GM12878 (cell line): Measurements from ENCODE around the gene NPAS1. TPM values are rescaled to one million over a fixed set of nuclear protein-coding genes. Genes with fewer than 3 reads are reported as not detected.

Experiments
- ATAC-seq: fragments of 200-7000 bp; cut with Tn5 transposase; 3 replicates; pipeline ENCODE4 v1.9.1; 2020; ENCODE audit warnings: mild to moderate bottlenecking, moderate library complexity
- BruUV-seq: library from RNA; stranded (reverse); fragments of 400-500 nt; replicated peaks from 2 replicates; lab custom pipeline; 2021; lab: Mats Ljungman, UMichigan
- CTCF ChIA-PET: fragments of 300-600 bp; sonication (Branson Sonifier 250); formaldehyde crosslinking; extraction: SDS; loops from one replicate; lab custom pipeline; 2021; ENCODE audit warnings: inconsistent platforms; lab: Yijun Ruan, JAX
- POLR2A ChIA-PET: fragments of 350-600 bp; formaldehyde crosslinking; extraction: SDS; loops from one replicate; lab custom pipeline; 2021; ENCODE audit warnings: inconsistent platforms; lab: Charles Lee
- RAD21 ChIA-PET: fragments of 300-600 bp; sonication (Branson Sonifier 250); formaldehyde crosslinking; loops from one replicate; lab custom pipeline; 2023; ENCODE audit warnings: antibody characterized with exemption; ENCODE audit not compliant: unreplicated experiment; lab: Charles Lee
- SMC1A ChIA-PET: fragments of 300-600 bp; sonication (Branson Sonifier 250); formaldehyde crosslinking; loops from one replicate; lab custom pipeline; 2023; ENCODE audit not compliant: unreplicated experiment, uncharacterized antibody; lab: Charles Lee
- DNase-seq: peaks from one replicate; pipeline ENCODE4 v3.0.0-alpha.2; 2011; ENCODE audit warnings: low read depth, low spot score
- FAIRE-seq: peaks from 3 replicates; lab custom pipeline; 2011; peaks lifted over from hg19 to GRCh38; lab: Jason Lieb, UNC
- H2AFZ ChIP-seq: 2 replicates; pipeline ENCODE4 v1.6.0; 2011; ENCODE audit warnings: low read depth, low read length, control low read depth; ENCODE audit not compliant: control insufficient read depth
- H3K27ac ChIP-seq: 2 replicates; pipeline ENCODE4 v1.5.1; 2011; ENCODE audit warnings: control low read depth; ENCODE audit not compliant: control insufficient read depth, insufficient read depth
- H3K27me3 ChIP-seq, 2 experiments: replicated peaks in 1 of 2; 2 replicates each; pipeline versions ENCODE4 v1.6.0 to v1.6.1; 2011; ENCODE audit warnings: low read length in 1 of 2; ENCODE audit not compliant: control insufficient read depth in 2 of 2, insufficient read depth in 2 of 2
- H3K36me3 ChIP-seq, 2 experiments: 2 replicates each; pipeline ENCODE4 v1.5.1; 2011; ENCODE audit warnings: low read length in 1 of 2; ENCODE audit not compliant: control insufficient read depth in 2 of 2, insufficient read depth in 2 of 2
- H3K4me1 ChIP-seq: 2 replicates; pipeline ENCODE4 v1.6.1; 2011; ENCODE audit warnings: mild to moderate bottlenecking, low read length, moderate library complexity, mixed read lengths; ENCODE audit not compliant: control insufficient read depth, insufficient read depth
- H3K4me2 ChIP-seq: 2 replicates; pipeline ENCODE4 v1.6.0; 2011; ENCODE audit warnings: control low read depth; ENCODE audit not compliant: control insufficient read depth, insufficient read depth
- H3K4me3 ChIP-seq: fragments of 200-600 bp; sonication (generic); 2 replicates; pipeline ENCODE4 v1.5.1; 2016
- H3K79me2 ChIP-seq: 2 replicates; pipeline ENCODE4 v1.6.0; 2011; ENCODE audit warnings: low read length; ENCODE audit not compliant: control insufficient read depth, insufficient read depth
- H3K9ac ChIP-seq: 2 replicates; pipeline ENCODE4 v1.8.0; 2011; ENCODE audit warnings: low read length, control low read depth, mixed read lengths; ENCODE audit not compliant: control insufficient read depth, insufficient read depth
- H3K9me3 ChIP-seq: replicated peaks from 3 replicates; pipeline ENCODE4 v1.5.1; 2011; ENCODE audit warnings: mild to moderate bottlenecking, low read length; ENCODE audit not compliant: control insufficient read depth, insufficient read depth
- H4K20me1 ChIP-seq: 2 replicates; pipeline ENCODE4 v1.6.0; 2011; ENCODE audit not compliant: control insufficient read depth, insufficient read depth
- ETV6 ChIP-seq, 2 experiments: fragments of 450-650 bp in 1 of 2; IDR thresholded peaks in 1 of 2; conservative IDR thresholded peaks in 1 of 2; 2 replicates each; pipeline ENCODE4 v1.6.1; 2014; ENCODE audit warnings: antibody characterized with exemption in 1 of 2, borderline replicate concordance in 1 of 2, low read depth in 1 of 2, mild to moderate bottlenecking in 1 of 2, moderate library complexity in 1 of 2
- FOS ChIP-seq: IDR thresholded peaks from 3 replicates; pipeline ENCODE4 v1.6.1; 2011; ENCODE audit warnings: borderline replicate concordance; ENCODE audit not compliant: insufficient read length; ENCODE audit errors: extremely low read depth
- IKZF2 ChIP-seq, 2 experiments: fragments of 450-650 bp; IDR thresholded peaks; 2 replicates each; pipeline ENCODE4 v1.6.1; 2017; ENCODE audit warnings: mild to moderate bottlenecking in 2 of 2, moderate library complexity in 2 of 2
- MTA2 ChIP-seq: fragments of 450-650 bp; IDR thresholded peaks from 2 replicates; pipeline ENCODE4 v1.6.1; 2016; ENCODE audit warnings: low read depth, mild to moderate bottlenecking, moderate library complexity
- MYB ChIP-seq: fragments of 150-350 bp; IDR thresholded peaks from 2 replicates; pipeline ENCODE4 v1.6.1; 2014; ENCODE audit warnings: mild to moderate bottlenecking, low read depth, low read length, borderline replicate concordance
- NBN ChIP-seq: fragments of 450-650 bp; IDR thresholded peaks from 2 replicates; pipeline ENCODE4 v1.6.1; 2016
- NFYB ChIP-seq: IDR thresholded peaks from 2 replicates; pipeline ENCODE4 v1.6.1; 2011; ENCODE audit warnings: low read depth, mild to moderate bottlenecking, low read length, improper control_type of control experiment, moderate library complexity; ENCODE audit not compliant: insufficient read depth
- POLR2A ChIP-seq: IDR thresholded peaks from 2 replicates; pipeline ENCODE4 v1.6.1; 2011; ENCODE audit warnings: low read depth, mild to moderate bottlenecking, low read length
- POLR2AphosphoS5 ChIP-seq: IDR thresholded peaks from 2 replicates; pipeline ENCODE4 v1.6.1; 2011; ENCODE audit warnings: mild to moderate bottlenecking, low read length, inconsistent platforms
- POU2F2 ChIP-seq: IDR thresholded peaks from 3 replicates; pipeline ENCODE4 v1.6.1; 2011; ENCODE audit warnings: low read depth, mild to moderate bottlenecking, low read length, borderline replicate concordance
- RUNX3 ChIP-seq: IDR thresholded peaks from 2 replicates; pipeline ENCODE4 v1.6.1; 2012; ENCODE audit warnings: low read length, inconsistent platforms
- SREBF1 ChIP-seq: IDR thresholded peaks from 2 replicates; pipeline ENCODE4 v1.6.1; 2012; ENCODE audit warnings: mild to moderate bottlenecking, low read length
- STAT3 ChIP-seq: IDR thresholded peaks from 2 replicates; pipeline ENCODE4 v1.6.1; 2011; ENCODE audit warnings: low read depth, low read length, improper control_type of control experiment
- TCF12 ChIP-seq: IDR thresholded peaks from 2 replicates; pipeline ENCODE4 v1.6.1; 2011; ENCODE audit warnings: low read depth, mild to moderate bottlenecking, low read length
- WGBS: methylation state at CpG from one replicate; pipeline ENCODE4 v1.1.6; 2016; ENCODE audit warnings: low lambda C conversion rate; ENCODE audit not compliant: insufficient replicate concordance, insufficient coverage; ENCODE audit errors: missing lambda C conversion rate; 5-methylcytosine and 5-hydroxymethylcytosine counted together
- in situ Hi-C: fragments of 300-500 bp; cut with MboI; formaldehyde crosslinking; loops from 9 replicates; pipeline ENCODE4 v1.14.3; 2018; ENCODE audit warnings: mixed read lengths
- intact Hi-C: fragments of 100-400 bp; cut with micrococcal nuclease; formaldehyde crosslinking; loops from one replicate; pipeline ENCODE4 v1.14.2; 2022; ENCODE audit not compliant: unreplicated experiment
- polyA plus RNA-seq, 11 experiments: library from polyadenylated mRNA; depleted of rRNA in 4 of 11; unstranded in 6 of 11; stranded (reverse) in 5 of 11; fragments of >200 nt; fragmentation: Nextera tagmentation in 4 of 11; fragmentation: Illumina TruSeq in 1 of 11; extraction: Ambion mirVana in 4 of 11; extraction: Trizol in 1 of 11; gene quantifications; 1 replicate in 1 of 11; 2 replicates in 10 of 11; pipeline versions ENCODE4 v1.2.1 to v1.2.3, GENCODE V29; 2011 to 2016; ENCODE audit warnings: inconsistent platforms in 2 of 11, missing spikeins in 2 of 11, low read depth in 1 of 11
- total RNA-seq, 4 experiments: library from RNA; depleted of rRNA in 3 of 4; stranded (reverse); fragments of >200 nt in 3 of 4; fragmentation: Illumina TruSeq in 1 of 4; extraction: Trizol in 1 of 4; gene quantifications; 2 replicates each; pipeline versions ENCODE4 v1.2.1 to v1.2.3, GENCODE V29; 2013 to 2021
- TF ChIP-seq, protein P1 (sequence below): fragments of 450-650 bp; IDR thresholded peaks from 2 replicates; pipeline ENCODE4 v1.6.1; 2017; ENCODE audit warnings: low read depth, mild to moderate bottlenecking, moderate library complexity

The NPAS1 gene
- total and polyA plus RNA-seq, 10 of the 15 experiments (the other 5 are each of a cell fraction or from before 2014, with no cell fraction given) = 0.14 to 0.72 (median 0.28) TPM; not detected in 3

DNA sequence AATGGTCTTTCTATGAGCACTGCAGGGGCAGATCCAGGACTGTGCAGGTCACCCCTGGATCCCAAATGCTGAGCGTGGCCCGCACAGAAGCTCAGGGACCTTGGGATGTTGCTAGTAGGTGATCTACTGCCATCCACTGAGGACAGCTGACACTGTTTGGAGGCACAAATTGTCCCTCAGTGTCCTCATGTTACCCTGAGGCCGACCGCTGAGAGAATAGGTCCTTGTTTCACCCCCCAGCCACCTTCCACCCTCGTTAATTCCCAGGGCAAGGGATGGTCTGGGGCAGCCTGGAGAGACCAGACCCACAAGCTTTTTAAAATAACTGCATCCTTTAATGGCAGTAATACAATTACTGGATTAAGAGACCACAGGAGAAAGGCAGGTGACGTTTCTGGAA, 44.2 kb downstream of the NPAS1 start:
- Histone ChIP-seq H3K27ac (no peak overlapping the region), H3K4me3 (no peak overlapping the region), H3K9ac (no peak overlapping the region), H2AFZ (no peak overlapping the region), H3K27me3 (no peaks in the 10 kb centered on the region), H3K36me3 (peaks cover 14 to 34% of the 10 kb centered on the region in 2 experiments), H4K20me1 (peaks cover 3% of the 10 kb centered on the region; the same call in 1 of the 2 replicates), H3K4me2 (no peak overlapping the region), H3K9me3 (no peaks in the 10 kb centered on the region), H3K4me1 (no peaks in the 10 kb centered on the region), H3K79me2 (no peaks in the 10 kb centered on the region)
- no peak for FAIRE-seq
- WGBS = 98% methylated on average over 6 of the region's 6 CpGs
- no peak for DNase-seq
- BruUV-seq = no TSS peak
- no peak for ATAC-seq
- ChIA-PET RAD21 (no interaction called here), SMC1A (interaction anchor here (1.2 kb wide), 1 partner anchor 16 kb away, joined by 3 read pairs; no protein-coding TSS in a partner anchor), POLR2A (no interaction called here), CTCF (interaction anchor here (0.6 to 1.4 kb wide), 3 partner anchors 15 to 351 kb away, joined by 3 to 4 read pairs (median 4); no protein-coding TSS in a partner anchor)
- intact Hi-C loops (no loop called here), in situ Hi-C loops (no loop called here)
- TF ChIP-seq POLR2A (0 out of 2 replicates have a peak, but pooled peaks have one; percentile 21), IKZF2 (IDR thresholded peaks at IDR 0.05) (no peak)

DNA sequence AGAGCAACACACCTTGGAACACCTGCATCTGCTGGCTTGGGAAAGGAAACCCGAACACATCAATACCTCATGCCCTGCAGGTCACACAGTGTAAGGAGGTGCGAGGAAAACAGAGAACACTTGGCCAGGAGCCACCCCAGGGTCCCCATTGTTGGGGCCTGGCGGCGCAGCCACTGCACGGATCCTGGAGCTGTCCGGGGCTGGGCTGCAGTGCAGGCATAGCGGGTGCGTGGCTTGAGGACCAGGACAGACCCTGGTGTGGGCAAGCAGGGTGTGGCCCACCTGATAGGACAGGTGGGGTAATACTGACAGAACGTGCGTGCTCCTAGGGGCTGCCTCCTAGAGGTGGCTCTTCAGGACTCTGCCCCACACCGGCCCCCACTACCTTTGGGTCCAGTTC, 45.6 kb downstream of the NPAS1 start:
- intact Hi-C loops (no loop called here), in situ Hi-C loops (no loop called here)
- WGBS = 91% methylated on average over 9 of the region's 11 CpGs
- DNase-seq = no peak
- no peaks in the 10 kb centered on the region for H3K79me2 ChIP-seq
- ChIA-PET RAD21 (no interaction called here), POLR2A (no interaction called here), SMC1A (no interaction called here), CTCF (no interaction called here)
- no TSS peak for BruUV-seq
- no peak overlapping the region for H3K4me3 ChIP-seq
- H4K20me1 ChIP-seq = peaks cover 4% of the 10 kb centered on the region; the same call in 1 of the 2 replicates
- H3K4me1 ChIP-seq = no peaks in the 10 kb centered on the region
- H3K9me3 ChIP-seq = no peaks in the 10 kb centered on the region
- FAIRE-seq = no peak
- no peak overlapping the region for H2AFZ ChIP-seq
- H3K4me2 ChIP-seq = no peak overlapping the region
- H3K9ac ChIP-seq = no peak overlapping the region
- no peak overlapping the region for H3K27ac ChIP-seq
- H3K36me3 ChIP-seq = peaks cover 15 to 46% of the 10 kb centered on the region in 2 experiments
- ATAC-seq = no peak; the same call in 2 of the 3 replicates
- no peaks in the 10 kb centered on the region for H3K27me3 ChIP-seq
- TF ChIP-seq RUNX3 (no peak), POU2F2 (no peak), MTA2 (no peak), FOS (no peak), NBN (no peak), STAT3 (no peak), TCF12 (no peak), POLR2AphosphoS5 (no peak), ETV6 (conservative IDR thresholded peaks at IDR 0.05 in 1 of 2, IDR thresholded peaks at IDR 0.05 in 1 of 2; ENCODE audit: borderline replicate concordance in 1 of 2, low read depth in 1 of 2) (no peak), SREBF1 (no peak), NFYB (no peak), POLR2A (no peak), MYB (no peak)
- TF ChIP-seq, protein P1, sequence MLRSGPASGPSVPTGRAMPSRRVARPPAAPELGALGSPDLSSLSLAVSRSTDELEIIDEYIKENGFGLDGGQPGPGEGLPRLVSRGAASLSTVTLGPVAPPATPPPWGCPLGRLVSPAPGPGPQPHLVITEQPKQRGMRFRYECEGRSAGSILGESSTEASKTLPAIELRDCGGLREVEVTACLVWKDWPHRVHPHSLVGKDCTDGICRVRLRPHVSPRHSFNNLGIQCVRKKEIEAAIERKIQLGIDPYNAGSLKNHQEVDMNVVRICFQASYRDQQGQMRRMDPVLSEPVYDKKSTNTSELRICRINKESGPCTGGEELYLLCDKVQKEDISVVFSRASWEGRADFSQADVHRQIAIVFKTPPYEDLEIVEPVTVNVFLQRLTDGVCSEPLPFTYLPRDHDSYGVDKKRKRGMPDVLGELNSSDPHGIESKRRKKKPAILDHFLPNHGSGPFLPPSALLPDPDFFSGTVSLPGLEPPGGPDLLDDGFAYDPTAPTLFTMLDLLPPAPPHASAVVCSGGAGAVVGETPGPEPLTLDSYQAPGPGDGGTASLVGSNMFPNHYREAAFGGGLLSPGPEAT = no peak
